Omental fat pad (tissue), 4 donors: ENCODE measurements around the gene PIBF1. TPM values are rescaled to one million over a fixed set of nuclear protein-coding genes. Genes with fewer than 3 reads are reported as not detected.
"Not testable (repeated sequence)": the region's sequence is repeated elsewhere in the genome, so short reads cannot be mapped to it uniquely, and the experiment has no call there.

Source experiments
- ATAC-seq: fragments of 150-250 bp; one replicate; pipeline ENCODE4 v1.9.1; 2016; ENCODE audit warnings: mild to moderate bottlenecking, moderate library complexity; ENCODE audit not compliant: low FRiP score
- DNase-seq: peaks from one replicate; pipeline ENCODE4 v3.0.0-alpha.2; 2019; ENCODE audit warnings: low spot score
- CTCF ChIP-seq, 3 donors: fragments of 450-650 bp; IDR thresholded peaks; one replicate each; pipeline ENCODE4 v1.5.1; 2016 to 2017; ENCODE audit warnings: antibody characterized with exemption in 3 of 3, mild to moderate bottlenecking in 3 of 3, moderate library complexity in 2 of 3
- total RNA-seq, 4 donors: library from RNA; depleted of rRNA; stranded (reverse); fragments of >200 nt; gene quantifications; one replicate each; pipeline ENCODE4 v1.1.0, GENCODE V29; 2016

Gene PIBF1
- total RNA-seq, 4 donors from 2014 or later = 12.0 to 25.2 (median 14.8) TPM

DNA sequence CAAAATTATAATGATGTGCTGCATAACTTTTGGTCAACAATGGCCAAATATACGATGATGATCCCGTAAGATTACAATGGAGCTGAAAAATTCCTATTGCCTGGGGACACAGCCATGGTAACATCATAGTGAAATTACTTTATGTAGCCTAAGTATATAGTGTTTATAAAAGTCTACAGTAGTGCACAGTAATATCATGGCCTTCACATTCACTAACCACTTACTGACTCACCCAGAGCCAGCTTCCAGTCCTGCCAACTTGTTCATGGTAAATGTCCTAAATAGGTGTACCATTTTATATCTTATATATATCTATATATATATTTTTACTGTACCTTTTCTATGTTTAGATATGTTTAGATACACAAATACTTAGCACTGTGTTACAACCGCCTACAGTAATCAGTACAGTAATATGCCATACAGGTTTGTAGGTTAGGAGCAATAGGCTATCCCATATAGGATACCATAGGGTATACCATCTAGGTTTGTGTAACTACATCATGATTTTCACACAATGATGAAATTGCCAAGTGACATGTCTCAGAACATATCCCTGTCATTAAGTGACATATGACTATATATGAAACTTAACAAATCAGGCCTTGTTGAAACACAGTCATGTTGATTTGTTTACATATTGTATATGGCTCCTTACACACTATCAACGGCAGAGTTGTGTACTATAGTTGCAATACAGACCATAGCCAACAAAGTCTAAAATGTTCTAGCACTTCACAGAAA, 24.0 kb upstream of the PIBF1 start:
- no peak for TF ChIP-seq CTCF (IDR thresholded peaks at IDR 0.05)
- ATAC-seq = no peak
- DNase-seq = no peak

GRCh38 chr13:72760189-72760588, 21.7 kb upstream of the PIBF1 start:
- DNase-seq = no peak
- no peak for TF ChIP-seq CTCF (IDR thresholded peaks at IDR 0.05)
- no peak for ATAC-seq

GRCh38 chr13:72763411-72763810, 18.5 kb upstream of the PIBF1 start:
- no peak for TF ChIP-seq CTCF (IDR thresholded peaks at IDR 0.05)
- no peak for DNase-seq
- no peak for ATAC-seq

GRCh38 chr13:72774019-72774418, 7.9 kb upstream of the PIBF1 start:
- ATAC-seq = no peak
- TF ChIP-seq CTCF (IDR thresholded peaks at IDR 0.05) = no peak

GRCh38 chr13:72782717-72783116, 784 bp downstream of the PIBF1 start:
- no peak for ATAC-seq
- no peak for TF ChIP-seq CTCF (IDR thresholded peaks at IDR 0.05)
- DNase-seq = no peak

More at GRCh38 chr13:72774019-72774418, 7.9 kb upstream of the PIBF1 start:
- no peak for DNase-seq

DNA sequence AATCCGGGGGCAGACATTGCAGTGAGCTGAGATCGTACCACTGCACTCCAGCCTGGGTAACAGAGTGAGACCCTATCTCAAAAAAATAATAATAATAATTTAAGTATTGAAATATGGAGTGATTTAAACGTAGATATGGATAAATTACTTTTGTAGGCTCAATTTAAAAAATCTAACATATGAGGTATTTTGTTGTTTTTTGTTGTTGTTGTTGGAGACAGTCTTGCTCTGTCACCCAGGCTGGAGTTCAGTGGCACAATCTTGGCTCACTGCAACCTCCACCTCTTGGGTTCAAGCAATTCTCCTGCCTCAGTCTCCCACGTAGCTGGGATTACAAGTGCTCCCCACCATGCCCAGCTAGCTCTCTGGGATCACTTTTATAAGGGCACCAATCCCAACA, 2.7 kb downstream of the PIBF1 start:
- not testable (repeated sequence) for ATAC-seq, DNase-seq

DNA sequence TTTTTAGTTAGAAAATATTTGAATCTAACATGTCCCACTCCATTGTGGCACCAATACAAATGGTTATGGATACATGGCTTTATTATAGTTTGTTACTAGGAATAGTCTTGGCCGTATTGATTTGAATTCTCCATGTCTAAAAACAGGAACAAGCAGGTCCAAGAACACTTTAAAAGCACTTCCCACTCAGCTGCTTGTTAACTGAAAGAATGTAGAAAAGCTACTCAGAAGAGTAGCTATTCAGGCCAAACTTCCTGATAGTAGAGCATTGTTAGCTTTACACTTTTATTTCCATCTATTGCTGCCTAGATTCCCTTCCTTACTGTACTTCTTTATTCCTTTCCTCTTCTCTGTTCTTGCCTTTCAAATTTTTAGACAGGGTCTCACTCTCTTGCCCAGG, 6.9 kb downstream of the PIBF1 start:
- no peak for DNase-seq
- no peak for TF ChIP-seq CTCF (IDR thresholded peaks at IDR 0.05)
- ATAC-seq = no peak
